ENCODE data around the gene NRXN2. TPM values are rescaled to one million over a fixed set of nuclear protein-coding genes. Genes with fewer than 3 reads are reported as not detected.

NRXN2 gene
- total and polyA plus RNA-seq, 3 donors from 2014 or later, result 32.6 to 46.8 (median 40.1) TPM

GRCh38 chr11:64619196-64619595 lies 103.8 kb downstream of the NRXN2 start:
- TF ChIP-seq POLR2A (IDR thresholded peaks at IDR 0.05), result no peak
- TF ChIP-seq, protein P1, sequence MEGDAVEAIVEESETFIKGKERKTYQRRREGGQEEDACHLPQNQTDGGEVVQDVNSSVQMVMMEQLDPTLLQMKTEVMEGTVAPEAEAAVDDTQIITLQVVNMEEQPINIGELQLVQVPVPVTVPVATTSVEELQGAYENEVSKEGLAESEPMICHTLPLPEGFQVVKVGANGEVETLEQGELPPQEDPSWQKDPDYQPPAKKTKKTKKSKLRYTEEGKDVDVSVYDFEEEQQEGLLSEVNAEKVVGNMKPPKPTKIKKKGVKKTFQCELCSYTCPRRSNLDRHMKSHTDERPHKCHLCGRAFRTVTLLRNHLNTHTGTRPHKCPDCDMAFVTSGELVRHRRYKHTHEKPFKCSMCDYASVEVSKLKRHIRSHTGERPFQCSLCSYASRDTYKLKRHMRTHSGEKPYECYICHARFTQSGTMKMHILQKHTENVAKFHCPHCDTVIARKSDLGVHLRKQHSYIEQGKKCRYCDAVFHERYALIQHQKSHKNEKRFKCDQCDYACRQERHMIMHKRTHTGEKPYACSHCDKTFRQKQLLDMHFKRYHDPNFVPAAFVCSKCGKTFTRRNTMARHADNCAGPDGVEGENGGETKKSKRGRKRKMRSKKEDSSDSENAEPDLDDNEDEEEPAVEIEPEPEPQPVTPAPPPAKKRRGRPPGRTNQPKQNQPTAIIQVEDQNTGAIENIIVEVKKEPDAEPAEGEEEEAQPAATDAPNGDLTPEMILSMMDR (IDR thresholded peaks at IDR 0.05), result no peak

GRCh38 chr11:64616817-64617216 lies 106.2 kb downstream of the NRXN2 start:
- no peak for TF ChIP-seq POLR2A (IDR thresholded peaks at IDR 0.05)
- TF ChIP-seq, protein P1 (IDR thresholded peaks at IDR 0.05), result no peak
- no peaks in the 10 kb centered on the region for H3K9me3 ChIP-seq
- no peak overlapping the region for H3K27ac ChIP-seq
- no peak overlapping the region for H3K4me3 ChIP-seq
- peaks cover 40% of the 10 kb centered on the region for H3K4me1 ChIP-seq
- H3K27me3 ChIP-seq, result no peaks in the 10 kb centered on the region
- 83 to 100% methylated on average over 2 to 3 of the region's 3 CpGs for WGBS, 2 donors
- intact Hi-C loops (cut with DNase I; ENCODE audit: low total_unique reads), result no loop called here
- no peak for DNase-seq
- no peaks in the 10 kb centered on the region for H3K36me3 ChIP-seq (ENCODE audit: low read depth, missing control alignments)

More at GRCh38 chr11:64619196-64619595, 103.8 kb downstream of the NRXN2 start:
- H3K27me3 ChIP-seq, result no peaks in the 10 kb centered on the region
- intact Hi-C loops (cut with DNase I; ENCODE audit: low total_unique reads), result no loop called here
- H3K4me1 ChIP-seq, result peaks cover 42% of the 10 kb centered on the region
- H3K27ac ChIP-seq, result peak overlapping the region; percentile 40 to 84
- no peaks in the 10 kb centered on the region for H3K36me3 ChIP-seq (ENCODE audit: low read depth, missing control alignments)
- DNase-seq, result peak; percentile 88
- H3K9me3 ChIP-seq, result no peaks in the 10 kb centered on the region
- no peak overlapping the region for H3K4me3 ChIP-seq
- 60 to 63% methylated on average over 4 of the region's 4 CpGs for WGBS, 2 donors

DNA sequence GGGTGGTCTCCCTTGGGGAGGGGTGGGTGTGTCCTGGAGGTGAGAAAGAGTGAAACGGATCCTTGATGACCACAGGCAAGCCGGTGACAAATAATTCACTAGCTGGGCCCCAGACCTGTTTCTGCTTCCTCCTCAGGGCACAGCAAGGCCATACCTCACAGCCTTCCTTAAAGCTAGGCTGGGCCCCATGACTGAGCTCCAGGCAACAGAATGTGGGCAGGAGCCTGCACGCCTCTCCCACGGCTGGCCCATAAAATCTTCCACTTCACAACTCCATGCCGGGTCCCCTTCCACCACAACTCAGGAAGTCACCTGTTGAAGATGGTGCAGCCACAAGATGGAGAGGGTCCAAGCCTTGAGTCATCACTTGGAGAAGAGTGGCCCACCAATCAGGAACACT lies 108.1 kb downstream of the NRXN2 start:
- Histone ChIP-seq H3K9me3 (no peaks in the 10 kb centered on the region), H3K36me3 (ENCODE audit: low read depth, missing control alignments) (no peaks in the 10 kb centered on the region), H3K4me3 (no peak overlapping the region), H3K4me1 (peaks cover 27% of the 10 kb centered on the region), H3K27me3 (no peaks in the 10 kb centered on the region), H3K27ac (no peak overlapping the region)
- no peak for TF ChIP-seq POLR2A (IDR thresholded peaks at IDR 0.05)
- TF ChIP-seq, protein P1 (IDR thresholded peaks at IDR 0.05), result no peak
- 84 to 86% methylated on average over 5 of the region's 5 CpGs for WGBS, 2 donors
- intact Hi-C loops (cut with DNase I; ENCODE audit: low total_unique reads), result no loop called here
- no peak for DNase-seq

DNA sequence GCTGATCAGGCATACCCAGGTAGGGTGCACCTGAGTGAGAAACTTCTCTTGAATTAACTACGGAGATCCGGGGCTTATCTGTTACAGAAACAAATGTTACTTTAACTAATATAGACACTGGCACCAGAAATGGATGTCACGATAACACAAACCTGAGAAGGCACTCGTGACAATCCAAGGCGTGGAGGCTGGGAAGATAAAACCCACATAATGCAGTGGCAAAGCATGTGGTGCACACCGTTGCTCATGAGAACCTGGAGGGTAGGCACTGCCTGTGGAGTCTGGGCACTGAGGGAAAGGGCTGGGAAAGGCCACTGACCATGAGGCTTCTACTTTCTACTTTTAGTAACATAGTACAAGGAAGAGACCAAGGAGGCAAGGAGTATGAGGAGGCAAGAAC lies 109.3 kb downstream of the NRXN2 start:
- TF ChIP-seq, protein P1 (IDR thresholded peaks at IDR 0.05), result no peak
- no peak for TF ChIP-seq POLR2A (IDR thresholded peaks at IDR 0.05)
- intact Hi-C loops (cut with DNase I; ENCODE audit: low total_unique reads), result no loop called here
- 77 to 80% methylated on average over 6 of the region's 6 CpGs for WGBS, 2 donors

DNA sequence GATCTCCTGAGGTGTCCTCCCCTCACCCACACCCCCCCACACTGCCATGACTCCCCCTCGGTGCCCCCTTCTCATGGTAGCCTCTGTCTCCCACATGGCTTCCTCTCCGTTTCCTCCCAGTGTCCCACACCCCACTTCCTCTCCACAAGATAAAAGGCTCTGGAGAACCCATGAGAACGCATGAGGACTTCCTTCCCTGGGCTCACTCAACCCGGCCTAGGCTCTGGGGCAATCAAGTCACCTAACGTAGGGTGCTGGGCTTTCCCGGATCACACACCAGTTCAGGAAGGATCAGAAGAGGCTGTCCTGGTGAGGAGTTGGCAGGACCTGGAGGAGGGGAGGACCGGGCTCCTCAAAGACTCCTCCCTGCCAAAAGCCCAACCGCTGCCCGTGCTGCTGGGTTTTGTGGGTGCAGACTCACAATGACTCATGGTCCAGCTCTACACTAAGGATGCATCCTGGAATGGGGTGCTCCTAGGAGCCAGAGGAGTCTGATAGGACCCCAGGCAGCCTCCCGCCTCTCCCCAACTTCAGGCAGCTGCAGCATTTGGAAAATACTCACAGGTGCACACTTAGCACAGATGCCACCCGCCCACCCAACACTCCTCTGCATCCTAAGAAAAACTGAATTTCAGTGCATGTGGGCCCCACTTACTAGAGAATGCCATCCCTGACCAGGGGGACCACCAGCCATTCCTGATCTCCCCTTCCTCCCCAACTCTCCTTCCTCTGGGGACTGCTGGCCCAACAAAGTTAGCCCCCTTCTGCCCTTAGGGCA lies 110.9 kb downstream of the NRXN2 start:
- Histone ChIP-seq H3K27ac (no peak overlapping the region), H3K36me3 (ENCODE audit: low read depth, missing control alignments) (no peaks in the 10 kb centered on the region), H3K9me3 (no peaks in the 10 kb centered on the region), H3K27me3 (no peaks in the 10 kb centered on the region), H3K4me3 (no peak overlapping the region), H3K4me1 (peaks cover 34% of the 10 kb centered on the region)
- intact Hi-C loops (cut with DNase I; ENCODE audit: low total_unique reads), result no loop called here
- DNase-seq, result no peak
- TF ChIP-seq POLR2A (IDR thresholded peaks at IDR 0.05), result no peak
- TF ChIP-seq, protein P1 (IDR thresholded peaks at IDR 0.05), result no peak
- 65 to 68% methylated on average over 5 to 11 of the region's 11 CpGs for WGBS, 2 donors

More for the DNA sequence above, 109.3 kb downstream of the NRXN2 start:
- no peaks in the 10 kb centered on the region for H3K36me3 ChIP-seq (ENCODE audit: low read depth, missing control alignments)
- H3K4me3 ChIP-seq, result no peak overlapping the region
- DNase-seq, result no peak
- no peaks in the 10 kb centered on the region for H3K9me3 ChIP-seq
- H3K4me1 ChIP-seq, result peaks cover 27% of the 10 kb centered on the region
- H3K27ac ChIP-seq, result no peak overlapping the region
- H3K27me3 ChIP-seq, result no peaks in the 10 kb centered on the region
